Measurements from ENCODE around the gene LUZP1.
A peak's percentile ranks its signal among the peaks of the same experiment; 100 is the strongest.

LUZP1 gene

GRCh38 chr1:23044035-23044434, 124.6 kb downstream of the LUZP1 start:
- TF ChIP-seq CTCF (conservative IDR thresholded peaks at IDR 0.05; ENCODE audit: low read depth): no peak
- CTCF ChIA-PET: no interaction called here
- no peak overlapping the region; the same call in 1 of the 2 replicates for H3K27ac ChIP-seq
- POLR2A ChIA-PET (ENCODE audit: low non-redundant PET): no interaction called here
- peak; percentile 34 for DNase-seq (ENCODE audit: low spot score)

GRCh38 chr1:23040509-23040908, 128.1 kb downstream of the LUZP1 start:
- no peak overlapping the region for H3K27ac ChIP-seq
- ChIA-PET CTCF (no interaction called here), POLR2A (ENCODE audit: low non-redundant PET) (no interaction called here)
- DNase-seq (ENCODE audit: low spot score): no peak
- TF ChIP-seq CTCF (conservative IDR thresholded peaks at IDR 0.05; ENCODE audit: low read depth): no peak

GRCh38 chr1:23039308-23039826, 129.3 kb downstream of the LUZP1 start:
- no peak overlapping the region for H3K27ac ChIP-seq
- ChIA-PET CTCF (no interaction called here), POLR2A (ENCODE audit: low non-redundant PET) (no interaction called here)
- DNase-seq (ENCODE audit: low spot score): no peak
- TF ChIP-seq CTCF (conservative IDR thresholded peaks at IDR 0.05; ENCODE audit: low read depth): no peak

GRCh38 chr1:23037081-23037740, 131.4 kb downstream of the LUZP1 start:
- CTCF ChIA-PET: interaction anchor here (0.5 to 0.6 kb wide), 2 partner anchors 130 to 218 kb away, joined by 3 read pairs; no protein-coding TSS in a partner anchor
- POLR2A ChIA-PET (ENCODE audit: low non-redundant PET): interaction anchor here (0.6 kb wide), 1 partner anchor 31 kb away, joined by 5 read pairs; no protein-coding TSS in a partner anchor
- DNase-seq (ENCODE audit: low spot score): no peak
- no peak for TF ChIP-seq CTCF (conservative IDR thresholded peaks at IDR 0.05; ENCODE audit: low read depth)
- no peak overlapping the region for H3K27ac ChIP-seq

- DNase-seq (ENCODE audit: low spot score): no peak
- no peak overlapping the region for H3K27ac ChIP-seq
- POLR2A ChIA-PET (ENCODE audit: low non-redundant PET): no interaction called here
- CTCF ChIA-PET: no interaction called here
- no peak for TF ChIP-seq CTCF (conservative IDR thresholded peaks at IDR 0.05; ENCODE audit: low read depth)
Observed at GRCh38 chr1:23035823-23036452, 132.7 kb downstream of the LUZP1 start.
